Measurements from ENCODE around the gene C1orf159.
"Not testable (repeated sequence)": the region's sequence is repeated elsewhere in the genome, so short reads cannot be mapped to it uniquely, and the experiment has no call there.

C1orf159 gene

GRCh38 chr1:1116701-1117468 is 996 bp upstream of the C1orf159 start:
- DNase-seq, result no peak

- DNase-seq, result no peak
These were observed 628 bp downstream of the C1orf159 start for GRCh38 chr1:1115136-1115785.

- DNase-seq, result no peak
These were observed 1.5 kb downstream of the C1orf159 start for GRCh38 chr1:1114431-1114830.

GRCh38 chr1:1112237-1112985 is 3.5 kb downstream of the C1orf159 start:
- DNase-seq, result no peak

- DNase-seq, result no peak
These were observed 4.2 kb downstream of the C1orf159 start for GRCh38 chr1:1111516-1112236.

GRCh38 chr1:1110561-1110971 is 5.3 kb downstream of the C1orf159 start:
- no peak for DNase-seq

GRCh38 chr1:1109743-1110142 is 6.1 kb downstream of the C1orf159 start:
- DNase-seq, result no peak

GRCh38 chr1:1106510-1107221 is 9.2 kb downstream of the C1orf159 start:
- no peak for DNase-seq

- DNase-seq, result not testable (repeated sequence)
These were observed 11.7 kb downstream of the C1orf159 start for GRCh38 chr1:1104152-1104551.

GRCh38 chr1:1101503-1101902 is 14.4 kb downstream of the C1orf159 start:
- DNase-seq, result no peak

GRCh38 chr1:1100296-1100695 is 15.6 kb downstream of the C1orf159 start:
- no peak for DNase-seq

GRCh38 chr1:1099506-1100183 is 16.2 kb downstream of the C1orf159 start:
- no peak for DNase-seq

GRCh38 chr1:1098681-1099421 is 17.0 kb downstream of the C1orf159 start:
- no peak for DNase-seq

GRCh38 chr1:1096136-1096535 is 19.8 kb downstream of the C1orf159 start:
- DNase-seq, result not testable (repeated sequence)

- no peak for DNase-seq
These were observed 20.9 kb downstream of the C1orf159 start for GRCh38 chr1:1094981-1095380.

- no peak for DNase-seq
These were observed 22.3 kb downstream of the C1orf159 start for GRCh38 chr1:1093610-1093943.

- no peak for DNase-seq
These were observed 22.8 kb downstream of the C1orf159 start for GRCh38 chr1:1092894-1093609.

GRCh38 chr1:1092149-1092855 is 23.6 kb downstream of the C1orf159 start:
- no peak for DNase-seq

GRCh38 chr1:1091344-1092148 is 24.3 kb downstream of the C1orf159 start:
- no peak for DNase-seq

All from DMS 273 treated with DMSO at 0.1 percent for 48 hours (cell line).